Stimulated activated CD4-positive, alpha-beta T cell treated with anti-CD3 and anti-CD28 coated beads, Interleukin-4, amount 100 ng/mL, for 1 hour (primary cell): Measurements from ENCODE around the gene CACNA2D3.

Experiments used
- DNase-seq: peaks from one replicate; pipeline ENCODE4 v3.0.0-alpha.2; 2020

CACNA2D3 gene

DNA sequence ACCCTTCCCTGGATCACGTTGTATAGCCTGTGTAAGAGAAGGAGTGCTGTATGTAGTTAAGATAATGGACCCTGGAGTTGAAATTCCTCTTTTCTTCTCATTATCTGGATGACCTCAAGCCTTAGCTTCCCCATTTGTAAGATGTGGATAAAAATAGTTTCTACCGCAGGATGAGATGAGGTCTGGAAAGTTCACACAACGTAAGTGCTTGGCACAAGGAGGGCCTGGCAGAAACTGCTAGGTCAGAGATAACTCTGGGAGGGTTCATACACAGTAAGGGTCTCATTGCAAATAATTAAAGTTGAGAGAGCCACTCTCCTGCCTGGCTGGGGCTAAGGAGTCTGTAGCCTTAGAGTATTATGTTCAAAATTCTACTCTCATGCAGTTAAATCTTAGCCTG lies 591.1 kb downstream of the CACNA2D3 start:
- DNase-seq, result no peak

DNA sequence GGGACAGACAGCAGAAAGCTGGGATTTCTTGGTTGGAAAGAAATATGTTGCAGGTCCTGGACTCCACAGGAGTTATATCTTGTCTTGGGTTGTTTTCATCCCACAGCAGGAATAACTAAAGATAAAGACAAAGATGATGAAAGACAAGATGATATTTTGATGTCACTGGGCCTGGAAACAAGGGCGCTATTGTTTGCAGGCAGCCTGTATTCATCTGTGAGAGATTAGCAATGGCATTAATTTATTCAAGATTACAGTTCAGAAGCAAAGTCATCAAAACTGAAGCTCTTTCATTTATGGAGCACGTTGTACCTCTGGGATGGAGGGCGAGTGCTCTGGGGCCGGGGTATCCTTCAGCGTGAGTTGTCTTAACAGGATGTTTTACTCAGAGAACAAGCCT lies 591.7 kb downstream of the CACNA2D3 start:
- no peak for DNase-seq

DNA sequence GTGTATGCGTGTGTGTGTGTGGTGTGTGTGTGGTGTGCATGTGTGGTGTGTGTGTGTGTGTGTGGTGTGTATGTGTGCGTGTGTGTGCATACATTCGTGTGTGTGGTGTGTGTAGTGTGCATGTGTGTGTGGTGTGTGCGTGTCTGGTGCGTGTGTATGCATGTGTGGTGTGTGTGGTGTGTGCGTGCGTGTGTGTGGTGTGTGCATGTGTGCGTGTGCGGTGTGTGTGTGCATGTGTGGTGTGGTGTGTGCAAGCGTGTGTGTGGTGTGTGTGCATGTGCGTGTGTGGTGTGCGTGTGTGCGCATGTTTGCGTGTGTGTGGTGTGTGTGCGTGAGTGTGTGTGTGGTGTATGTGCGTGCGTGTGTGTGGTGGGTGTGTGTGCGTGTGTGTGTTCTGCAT lies 595.2 kb downstream of the CACNA2D3 start:
- no peak for DNase-seq

DNA sequence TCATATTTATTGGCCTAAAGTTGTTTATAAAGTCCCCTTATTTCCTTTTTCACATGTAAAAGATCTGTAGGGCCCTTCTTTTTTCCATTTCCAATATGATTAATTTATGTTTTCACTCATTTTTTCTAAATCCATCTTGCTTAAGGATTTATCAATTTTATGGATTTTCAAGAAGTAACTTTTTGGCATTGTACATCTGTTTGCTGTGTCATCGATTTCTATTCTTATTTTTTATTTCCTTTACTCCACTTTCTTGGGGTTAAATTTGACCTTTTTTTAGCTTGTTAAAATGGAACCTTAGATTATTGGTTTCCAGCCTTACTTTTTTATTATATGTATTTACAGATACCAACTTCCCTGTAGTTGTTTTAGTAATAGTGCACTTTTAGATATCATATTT lies 597.6 kb downstream of the CACNA2D3 start:
- DNase-seq, result no peak

DNA sequence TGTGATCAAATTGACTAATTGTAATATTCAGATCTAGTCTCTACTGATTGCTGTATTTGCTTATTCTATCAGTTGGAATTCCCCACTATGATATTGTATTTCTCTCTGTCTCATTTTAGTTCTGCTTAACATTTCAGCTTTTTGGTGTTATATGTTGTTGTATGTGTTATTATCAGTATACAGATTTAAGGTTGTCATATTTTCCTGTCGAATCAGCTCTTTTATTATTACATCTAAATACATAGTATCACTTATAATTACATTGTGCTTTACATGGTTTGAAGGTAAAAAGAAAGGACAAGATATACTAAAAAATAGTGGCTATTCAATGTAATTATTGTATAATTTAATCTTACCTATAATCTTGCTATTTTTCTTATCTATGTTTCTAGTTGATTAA lies 598.3 kb downstream of the CACNA2D3 start:
- no peak for DNase-seq

DNA sequence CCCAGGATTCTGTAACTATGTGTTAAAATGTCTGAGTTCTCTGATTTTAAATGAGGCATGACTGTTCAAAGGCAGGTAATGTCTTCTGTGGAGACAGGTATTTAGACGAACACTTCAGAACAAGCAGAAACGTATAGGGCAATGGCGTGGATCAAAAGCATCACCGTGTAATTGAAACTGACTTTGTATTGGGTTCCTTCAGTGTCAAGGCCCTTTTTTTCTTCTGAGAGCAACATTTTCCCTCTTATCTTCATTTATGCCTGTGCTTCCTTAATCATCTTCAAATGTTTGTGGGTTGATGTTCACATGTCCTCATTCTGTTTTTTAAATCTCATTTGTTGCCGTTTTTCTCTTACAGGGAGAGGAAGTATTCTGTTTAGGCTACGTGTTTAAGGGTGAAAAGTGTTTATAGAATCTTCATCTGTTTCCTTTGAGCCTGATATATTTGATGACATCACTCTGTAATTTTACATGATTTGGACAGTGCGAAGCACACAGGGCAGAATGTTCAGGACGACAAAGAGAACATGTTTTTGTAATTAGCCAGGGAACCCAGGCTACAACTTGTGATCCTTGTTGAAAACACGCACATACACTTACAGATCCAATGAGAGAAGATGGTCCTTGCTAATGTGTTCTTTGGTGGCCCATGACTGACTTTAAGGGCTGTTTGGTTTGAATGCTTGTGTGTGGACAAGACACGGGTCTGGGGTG lies 609.5 kb downstream of the CACNA2D3 start:
- no peak for DNase-seq

DNA sequence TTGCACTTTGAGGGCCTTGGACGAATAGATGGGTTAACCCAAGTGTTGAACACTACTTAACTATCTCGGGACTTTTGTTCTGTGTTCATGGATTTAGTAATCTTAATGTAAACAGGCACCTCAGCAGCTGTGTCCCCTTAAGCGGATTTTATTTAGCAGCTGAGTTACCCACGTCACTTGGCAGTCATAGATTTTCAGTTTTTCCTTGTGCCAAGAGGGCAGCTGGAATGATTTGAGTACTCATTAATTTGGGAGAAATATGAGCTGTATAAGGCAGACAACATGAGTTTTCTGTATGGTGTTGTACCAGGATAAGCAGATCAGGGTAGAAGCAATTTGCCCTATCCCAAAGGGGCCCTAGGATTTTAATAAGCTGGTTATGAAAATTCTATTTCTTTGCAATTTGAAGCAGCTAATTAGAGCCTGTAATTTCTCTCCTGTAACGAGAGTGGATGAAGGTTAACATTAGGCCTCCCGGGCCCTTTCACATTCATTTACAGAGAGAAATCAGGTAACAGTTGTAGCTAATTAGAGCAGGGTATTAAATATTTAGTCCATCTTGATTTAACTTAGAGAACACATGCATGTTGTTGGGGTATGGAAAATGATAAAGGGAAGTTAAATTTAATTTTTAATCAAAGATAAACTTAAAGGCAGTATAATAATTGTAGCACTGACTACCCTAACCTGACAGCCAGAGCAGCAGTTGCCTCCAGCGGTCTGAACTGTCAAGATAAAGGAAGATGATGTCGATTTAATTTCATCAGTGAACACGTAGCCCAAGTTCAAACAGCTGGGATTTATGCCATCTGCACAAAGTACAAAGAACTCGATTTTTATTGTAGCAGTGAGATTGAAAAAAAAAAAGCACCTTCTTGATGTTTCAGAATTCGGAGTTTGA lies 611.0 kb downstream of the CACNA2D3 start:
- no peak for DNase-seq

DNA sequence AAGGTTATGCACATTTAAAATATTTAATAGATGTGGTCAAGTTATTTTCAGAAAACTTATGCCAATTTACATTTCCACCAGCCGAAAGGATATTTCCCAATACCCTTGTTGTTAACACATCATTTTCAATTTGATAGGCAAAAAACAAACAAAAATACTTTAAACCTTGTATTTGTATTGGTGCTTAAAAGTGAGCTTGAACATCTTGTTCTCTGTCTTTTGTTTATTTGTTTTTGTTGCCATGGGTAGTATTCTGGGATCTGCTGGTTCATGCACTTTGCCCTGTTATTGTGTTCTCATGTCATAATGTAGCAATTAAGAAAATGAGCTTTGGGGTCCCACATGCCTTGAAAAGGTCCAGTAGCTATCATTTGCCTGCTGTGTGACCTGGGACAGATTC lies 614.1 kb downstream of the CACNA2D3 start:
- DNase-seq, result no peak

DNA sequence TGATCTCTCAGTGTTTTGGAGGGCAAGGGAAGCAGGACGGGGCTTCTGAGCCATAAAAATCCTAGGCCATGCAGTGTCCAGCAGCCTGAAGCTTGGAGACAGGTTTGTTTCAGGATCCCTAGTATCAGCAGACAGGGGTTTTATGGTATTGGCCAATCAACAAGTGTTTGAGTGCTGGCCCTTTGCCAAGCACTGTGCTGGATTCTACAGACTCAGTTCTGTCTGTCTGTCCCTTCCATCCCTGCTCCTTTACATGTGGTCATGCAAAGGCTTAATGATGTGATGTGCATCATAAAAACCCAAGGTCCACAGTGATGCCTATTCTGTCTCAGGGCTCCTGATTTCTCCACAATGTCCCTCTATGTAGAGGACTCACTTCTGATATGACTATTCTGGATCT lies 621.4 kb downstream of the CACNA2D3 start:
- DNase-seq, result no peak

DNA sequence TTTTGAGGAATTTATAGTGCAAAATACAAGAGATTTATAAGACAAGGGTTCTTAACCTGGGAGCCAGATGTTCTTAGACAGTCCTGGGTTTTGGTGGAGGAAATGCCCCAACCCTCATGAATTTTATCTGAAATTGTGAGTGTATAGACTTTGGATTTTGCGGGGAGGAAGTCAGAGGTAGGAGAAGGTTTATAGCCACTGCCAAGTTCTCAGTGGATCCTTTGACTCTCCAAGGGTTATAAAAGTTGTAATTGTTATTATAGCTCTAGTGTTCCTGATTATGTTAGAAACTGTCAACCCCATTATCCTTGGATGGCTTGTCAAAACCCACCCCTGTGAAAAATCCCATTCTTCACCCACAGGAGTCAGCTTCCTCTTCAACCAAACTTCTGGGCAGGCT lies 621.9 kb downstream of the CACNA2D3 start:
- no peak for DNase-seq

DNA sequence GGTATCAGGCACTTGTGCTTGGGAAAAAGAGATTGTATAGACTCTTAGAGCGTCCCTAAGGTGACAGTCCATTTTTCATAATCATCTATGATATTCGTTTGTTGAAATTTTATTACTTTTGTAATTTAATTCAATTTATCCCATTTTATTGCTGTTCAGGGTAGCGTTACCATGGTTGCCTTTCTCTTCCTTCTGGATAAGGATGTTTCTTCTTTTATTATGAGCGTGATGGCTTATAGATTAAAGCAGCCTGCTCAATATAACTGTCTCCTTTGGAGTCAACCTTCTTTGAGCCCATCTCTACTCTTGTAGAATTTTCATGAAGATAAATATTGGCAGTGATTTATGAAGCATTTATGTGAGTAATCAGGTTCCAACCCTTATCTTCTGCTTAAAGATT lies 623.5 kb downstream of the CACNA2D3 start:
- DNase-seq, result no peak

DNA sequence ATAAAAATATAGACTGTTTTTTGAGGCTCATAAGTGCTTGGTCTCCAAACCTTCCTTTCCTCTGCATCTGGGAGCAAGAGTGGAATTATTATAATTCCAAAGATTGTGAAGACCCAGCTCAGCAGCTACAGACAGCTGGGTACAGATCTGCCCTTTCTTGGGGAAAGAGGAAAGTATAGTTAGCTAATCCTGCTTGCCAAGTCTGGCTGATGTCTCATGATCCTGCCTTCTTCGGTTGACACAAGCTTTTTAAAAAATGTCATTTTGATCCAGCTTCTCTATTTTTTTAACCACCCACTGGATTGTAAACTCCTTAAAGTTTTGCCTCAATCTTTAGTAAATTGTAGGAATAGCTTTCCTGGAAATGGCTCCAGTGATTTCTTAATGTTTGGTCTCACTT lies 624.4 kb downstream of the CACNA2D3 start:
- no peak for DNase-seq

DNA sequence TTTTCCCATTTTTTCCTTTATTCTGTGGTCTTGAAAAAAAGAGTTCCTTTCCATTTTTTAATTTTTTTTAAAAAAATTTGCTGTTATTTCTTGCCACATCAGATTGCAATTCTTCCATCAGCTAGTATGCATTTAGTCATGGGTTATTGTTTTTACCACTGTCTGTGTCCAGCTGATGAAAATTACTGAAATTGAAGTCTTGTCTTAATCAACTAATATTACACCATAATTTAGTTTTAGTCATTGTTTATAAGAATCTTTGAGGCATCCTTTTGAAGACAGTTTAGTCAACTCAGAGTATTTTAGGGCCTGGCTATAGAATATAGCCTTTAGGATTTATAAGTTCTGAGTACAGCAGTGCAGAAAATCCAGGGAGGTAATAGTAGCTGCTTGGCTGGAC lies 633.4 kb downstream of the CACNA2D3 start:
- DNase-seq, result no peak

DNA sequence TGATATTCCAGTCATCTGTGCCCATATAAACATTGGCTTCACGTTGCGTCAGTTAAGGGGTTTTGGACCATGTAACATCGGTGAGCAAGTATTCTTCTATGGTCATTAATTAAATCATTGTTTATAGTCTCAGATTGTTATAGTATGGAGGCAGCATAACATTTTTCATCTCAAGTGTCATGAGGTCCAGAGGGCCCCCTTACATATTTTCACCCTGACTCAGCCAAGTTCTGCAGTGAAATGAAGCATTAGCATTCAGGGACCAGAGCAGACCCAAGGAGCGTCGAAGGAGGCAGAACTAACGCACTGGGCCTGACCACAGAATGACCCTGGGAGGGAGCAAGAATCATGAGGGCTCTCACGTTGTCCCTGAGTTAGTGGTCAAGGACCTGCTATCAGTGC lies 634.0 kb downstream of the CACNA2D3 start:
- no peak for DNase-seq

DNA sequence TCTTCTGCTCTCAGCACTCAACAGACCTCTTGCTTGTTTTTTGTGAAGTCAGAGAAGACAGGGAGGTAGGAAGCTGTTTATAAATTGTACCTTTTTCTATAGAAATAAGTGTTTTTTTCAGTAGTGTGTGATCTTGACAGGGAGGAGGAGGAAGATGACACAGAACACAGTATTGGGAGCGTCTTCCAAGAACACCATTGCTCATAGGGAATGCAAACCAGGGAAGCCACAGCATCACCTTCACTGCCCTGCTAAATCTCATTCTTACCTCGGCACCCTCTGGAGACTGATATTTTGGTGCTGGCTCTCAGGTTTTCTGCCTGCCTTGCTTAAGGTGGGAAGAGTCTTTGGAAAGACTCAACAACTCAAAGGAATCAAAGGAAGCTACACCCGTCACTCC lies 636.1 kb downstream of the CACNA2D3 start:
- DNase-seq, result no peak

DNA sequence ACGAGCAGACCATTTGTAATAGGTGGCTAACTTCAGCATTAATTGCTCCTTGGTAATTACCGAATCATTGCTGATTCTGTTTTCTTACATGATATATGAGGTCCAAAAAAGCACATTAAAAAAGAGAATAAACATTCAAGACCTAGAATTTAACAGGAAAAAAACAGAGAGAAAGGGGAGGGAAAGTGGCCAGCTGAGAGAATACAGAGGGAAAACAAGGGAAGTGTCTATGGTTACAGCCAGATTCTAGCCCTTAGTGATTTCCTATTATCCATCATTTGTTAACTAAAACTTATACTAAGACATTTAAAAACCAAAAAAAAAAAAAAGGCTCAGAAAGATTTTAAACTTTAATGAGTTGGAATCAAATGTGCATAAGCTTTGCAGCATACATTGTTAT lies 636.8 kb downstream of the CACNA2D3 start:
- DNase-seq, result no peak

DNA sequence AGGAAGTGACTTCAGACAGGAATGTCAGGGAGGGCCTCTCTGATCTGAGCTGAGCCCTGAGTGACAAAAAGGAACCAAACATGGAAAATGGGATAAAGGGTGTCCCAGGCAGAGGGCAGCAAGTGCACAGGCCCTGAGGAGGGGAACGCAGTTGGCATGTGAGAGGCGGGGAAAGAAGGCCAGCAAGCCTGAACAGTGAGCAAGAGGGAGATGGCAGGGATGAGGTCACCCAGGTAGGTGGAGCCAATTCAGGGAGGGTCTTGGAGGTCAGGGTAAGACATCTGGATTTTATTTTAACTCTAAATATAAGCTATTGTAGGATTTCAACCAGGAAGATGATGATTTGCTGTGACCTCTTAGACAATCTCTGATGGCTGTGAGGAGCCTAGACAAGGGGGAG lies 637.8 kb downstream of the CACNA2D3 start:
- DNase-seq, result no peak

DNA sequence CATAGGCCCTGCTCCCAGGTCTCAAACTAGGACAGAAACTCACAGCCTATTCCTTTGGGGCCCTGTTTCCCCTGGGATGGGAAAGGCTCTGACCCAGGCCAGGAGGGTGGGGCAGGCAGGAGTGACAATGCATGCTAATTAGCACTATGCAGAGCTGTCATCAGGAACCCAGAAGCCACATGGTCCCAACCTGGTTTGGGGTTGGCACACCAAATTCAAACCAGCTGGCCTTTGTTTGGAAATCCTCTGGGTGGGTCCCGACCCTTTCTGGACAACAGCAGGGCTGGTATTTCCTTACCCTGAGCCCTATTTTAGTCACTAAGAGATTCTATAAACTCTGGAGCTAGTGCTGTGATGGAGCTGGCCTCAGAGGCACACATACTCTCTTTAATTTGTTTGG lies 639.3 kb downstream of the CACNA2D3 start:
- no peak for DNase-seq

DNA sequence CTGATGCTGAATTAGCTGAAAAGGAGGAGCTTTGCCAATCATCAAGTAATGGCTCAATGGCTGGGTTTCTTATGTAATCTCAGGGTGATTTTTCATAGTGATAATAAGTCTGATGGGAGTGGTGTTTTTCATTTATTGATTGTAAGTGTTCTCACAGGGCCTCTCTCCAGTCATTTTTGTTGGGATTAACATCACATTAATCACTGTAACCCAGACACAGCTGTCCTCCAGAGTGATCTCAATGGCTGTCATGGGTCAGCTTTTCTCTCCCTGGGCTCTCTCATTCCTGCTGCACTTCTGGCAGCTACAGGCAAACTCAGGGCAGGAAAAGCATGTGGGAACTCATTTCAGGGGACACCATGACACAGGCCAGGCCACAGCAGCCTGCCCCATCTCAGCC lies 642.6 kb downstream of the CACNA2D3 start:
- DNase-seq, result no peak

DNA sequence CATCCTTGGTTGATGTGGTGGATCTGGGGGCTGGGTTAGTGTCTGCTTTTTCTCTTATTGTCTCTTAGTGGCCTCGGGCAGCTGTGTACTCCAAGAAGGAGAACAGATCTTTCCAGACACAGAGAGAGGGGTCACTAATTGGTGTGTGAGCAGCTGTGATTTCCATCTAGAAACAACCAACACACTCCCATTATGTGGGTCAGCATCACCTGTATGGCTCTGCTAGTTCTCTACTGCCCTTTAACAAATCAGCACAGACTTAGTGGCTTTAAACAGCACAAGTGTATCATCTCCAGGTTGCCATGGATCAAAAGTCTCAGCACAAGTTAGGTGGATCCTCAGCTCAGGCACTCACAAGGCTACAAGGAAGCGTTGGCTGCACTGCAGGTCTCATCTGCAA lies 648.7 kb downstream of the CACNA2D3 start:
- no peak for DNase-seq

DNA sequence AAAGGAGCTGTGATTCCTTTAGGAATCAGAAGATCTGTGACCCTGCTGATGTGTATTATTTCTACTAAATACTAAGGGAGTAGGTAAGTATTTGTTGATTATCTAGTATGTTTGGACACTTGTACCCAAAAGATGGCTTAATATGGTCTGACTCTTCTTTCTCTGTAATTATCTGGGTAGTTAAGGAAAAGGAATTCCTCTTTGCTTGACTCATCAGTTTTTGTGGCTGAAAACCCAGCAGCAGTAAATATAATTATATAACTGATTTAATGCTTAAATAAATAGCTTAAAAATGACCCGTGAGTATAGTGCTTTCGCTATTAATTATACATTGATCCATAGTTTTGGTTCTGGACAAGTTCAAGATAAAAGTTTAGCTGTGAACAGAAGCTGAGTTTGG lies 649.7 kb downstream of the CACNA2D3 start:
- DNase-seq, result no peak

DNA sequence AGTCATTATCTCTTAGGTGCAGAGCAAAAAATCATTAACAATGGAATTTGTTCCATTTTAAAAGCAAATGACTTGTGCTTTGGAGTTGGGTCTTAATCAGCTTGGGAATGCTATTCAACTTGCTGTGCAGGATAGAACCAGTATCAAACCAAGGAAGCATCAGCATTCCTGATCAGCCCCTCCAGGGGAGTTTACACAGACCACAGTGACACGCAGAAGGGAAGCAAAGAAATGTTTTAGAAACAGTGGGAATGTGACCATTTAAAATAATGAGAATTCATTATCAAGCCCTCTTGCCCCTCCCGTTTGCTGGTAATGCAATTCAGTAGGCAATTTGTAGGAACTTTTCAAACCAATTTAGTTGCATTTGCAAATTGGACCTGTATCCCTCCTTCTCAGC lies 650.4 kb downstream of the CACNA2D3 start:
- DNase-seq, result no peak

DNA sequence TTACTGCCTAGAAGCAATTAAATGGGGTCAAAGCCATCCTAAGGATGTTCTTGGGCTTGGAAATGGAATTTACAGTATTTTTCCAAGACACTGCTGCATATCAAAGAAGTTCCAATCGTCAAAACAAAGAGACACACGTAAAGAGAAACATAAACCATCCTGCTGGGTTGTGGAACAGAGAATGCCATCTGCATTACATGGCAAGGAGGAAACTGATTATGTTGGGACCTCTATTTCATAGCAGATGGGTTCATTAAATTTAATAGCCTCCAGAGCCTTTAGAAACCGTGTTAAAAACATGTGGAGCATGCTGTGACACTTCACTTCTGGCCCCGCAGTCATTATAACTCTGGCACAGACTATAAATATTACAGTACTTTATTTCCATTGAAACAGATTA lies 650.9 kb downstream of the CACNA2D3 start:
- no peak for DNase-seq

DNA sequence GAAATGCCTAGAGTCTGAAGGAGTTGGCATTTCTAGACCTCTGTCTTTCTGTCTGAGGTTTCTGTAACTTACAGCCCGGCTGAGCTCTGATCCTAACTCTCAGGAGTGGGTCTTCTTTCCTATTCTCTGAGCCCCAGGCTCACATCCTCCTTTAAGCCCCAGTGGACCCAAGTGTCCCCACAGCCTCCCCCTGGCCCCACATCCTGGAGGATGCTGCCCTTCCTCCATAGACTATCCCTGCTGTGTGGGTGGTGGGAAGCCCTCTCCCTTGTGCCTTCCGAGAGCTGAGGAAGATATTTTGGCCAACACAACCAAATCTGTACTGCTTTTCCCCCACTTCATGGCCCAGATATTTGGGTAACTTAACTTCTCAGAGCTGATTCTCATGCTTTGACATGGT lies 654.2 kb downstream of the CACNA2D3 start:
- no peak for DNase-seq

DNA sequence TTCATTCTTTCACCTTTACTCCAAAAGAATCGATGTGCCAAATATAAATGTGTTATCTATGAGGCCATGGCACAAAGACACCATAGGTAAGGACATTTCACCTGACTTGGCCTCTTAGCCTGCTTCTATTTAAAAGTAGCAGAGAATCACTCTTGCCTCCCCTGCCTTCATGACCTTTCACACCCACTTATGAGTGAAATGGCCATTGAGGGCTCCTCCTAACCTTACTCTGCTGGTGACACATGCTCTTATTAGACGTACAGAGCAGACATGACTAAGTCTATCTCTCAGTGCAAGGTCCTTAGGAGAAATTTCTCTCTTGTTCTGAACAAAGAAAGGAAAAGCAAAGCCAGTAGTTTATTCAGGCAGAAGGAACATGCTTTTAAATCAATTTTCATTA lies 654.8 kb downstream of the CACNA2D3 start:
- no peak for DNase-seq
